ENCODE results near the gene ENO3. TPM values are rescaled to one million over a fixed set of nuclear protein-coding genes. Genes with fewer than 3 reads are reported as not detected.
A peak's percentile ranks its signal among the peaks of the same experiment; 100 is the strongest.
"Not testable (repeated sequence)": the region's sequence is repeated elsewhere in the genome, so short reads cannot be mapped to it uniquely, and the experiment has no call there.

Gene ENO3
- total RNA-seq, 4 donors from 2014 or later, result 0.31 to 3.6 (median 1.5) TPM; not detected in 1

GRCh38 chr17:4908301-4908700, 42.6 kb upstream of the ENO3 start:
- Histone ChIP-seq H3K27me3 (peaks cover 0 to 8% (median 0%) of the 10 kb centered on the region in 4 donors), H3K4me3 (no peak overlapping the region), H3K9me3 (no peaks in the 10 kb centered on the region), H3K27ac (peak overlapping the region; percentile 82 to 90 (median 85)), H3K4me1 (peaks cover 3 to 35% (median 18%) of the 10 kb centered on the region in 3 donors), H3K36me3 (no peaks in the 10 kb centered on the region)
- no peak for TF ChIP-seq CTCF (IDR thresholded peaks at IDR 0.05)
- no peak for TF ChIP-seq POLR2A (IDR thresholded peaks at IDR 0.05)
- 27 to 50% methylated on average over 1 to 5 of the region's 10 CpGs for WGBS, 2 donors
- no peak for DNase-seq
- intact Hi-C loops (cut with DNase I), result loop anchor here (10.0 kb wide), 1 partner anchor 156 kb away; no protein-coding TSS in a partner anchor

- Histone ChIP-seq H3K36me3 (no peaks in the 10 kb centered on the region), H3K4me3 (peak overlapping the region in 3 of 4 donors; percentile 8 to 34 (median 11)), H3K9me3 (no peaks in the 10 kb centered on the region), H3K27me3 (peaks cover 0 to 5% (median 0%) of the 10 kb centered on the region in 4 donors), H3K4me1 (peaks cover 3 to 29% (median 14%) of the 10 kb centered on the region in 3 donors), H3K27ac (peak overlapping the region; percentile 82 to 90 (median 85))
- TF ChIP-seq CTCF (IDR thresholded peaks at IDR 0.05), result peak; percentile 68 to 91 (median 82)
- peak in 1 of 4 donors; percentile 12 for TF ChIP-seq POLR2A (IDR thresholded peaks at IDR 0.05)
- intact Hi-C loops (cut with DNase I), result loop anchor here (10.0 kb wide), 1 partner anchor 156 kb away; no protein-coding TSS in a partner anchor
- WGBS, 2 donors, result 12 to 23% methylated on average over 9 to 14 of the region's 20 CpGs
- no peak for DNase-seq
Measured at GRCh38 chr17:4908711-4909496, 42.0 kb upstream of the ENO3 start.

GRCh38 chr17:4913994-4914393, 36.9 kb upstream of the ENO3 start:
- intact Hi-C loops (cut with DNase I), result no loop called here
- H3K4me3 ChIP-seq, result no peak overlapping the region
- TF ChIP-seq POLR2A (IDR thresholded peaks at IDR 0.05), result no peak
- peak in 1 of 6 experiments; percentile 10 for TF ChIP-seq CTCF (IDR thresholded peaks at IDR 0.05)
- H3K27ac ChIP-seq, result no peak overlapping the region
- H3K27me3 ChIP-seq, result no peaks in the 10 kb centered on the region
- no peaks in the 10 kb centered on the region for H3K9me3 ChIP-seq
- no peaks in the 10 kb centered on the region for H3K36me3 ChIP-seq
- no peak for DNase-seq
- peaks cover 1 to 13% (median 8%) of the 10 kb centered on the region in 3 donors for H3K4me1 ChIP-seq
- WGBS, 2 donors, result 73 to 81% methylated on average over 1 of the region's 1 CpG

- 89 to 91% methylated on average over 4 of the region's 4 CpGs for WGBS, 2 donors
- H3K4me3 ChIP-seq; H3K27ac ChIP-seq; H3K9me3 ChIP-seq; H3K36me3 ChIP-seq; intact Hi-C loops (cut with DNase I); DNase-seq; H3K27me3 ChIP-seq; H3K4me1 ChIP-seq: not testable (repeated sequence)
Measured at GRCh38 chr17:4914551-4914950, 36.4 kb upstream of the ENO3 start.

- H3K4me1 ChIP-seq, result peaks cover 0 to 7% (median 0%) of the 10 kb centered on the region in 3 donors
- intact Hi-C loops (cut with DNase I), result no loop called here
- DNase-seq, result no peak
- TF ChIP-seq POLR2A (IDR thresholded peaks at IDR 0.05), result no peak
- TF ChIP-seq CTCF (IDR thresholded peaks at IDR 0.05), result no peak
- H3K27me3 ChIP-seq, result no peaks in the 10 kb centered on the region
- H3K27ac ChIP-seq, result no peak overlapping the region
- no peaks in the 10 kb centered on the region for H3K9me3 ChIP-seq
- H3K36me3 ChIP-seq, result no peaks in the 10 kb centered on the region
- no peak overlapping the region for H3K4me3 ChIP-seq
- 67 to 75% methylated on average over 8 of the region's 8 CpGs for WGBS, 2 donors
Measured at GRCh38 chr17:4919511-4920047, 31.3 kb upstream of the ENO3 start.

Data from esophagus squamous epithelium (tissue), 5 donors.